Measurements from ENCODE around the gene SETD5. TPM values are rescaled to one million over a fixed set of nuclear protein-coding genes. Genes with fewer than 3 reads are reported as not detected.
A peak's percentile ranks its signal among the peaks of the same experiment; 100 is the strongest.

Gene SETD5
- total RNA-seq, 1 donor from 2014 or later: 239 TPM

DNA sequence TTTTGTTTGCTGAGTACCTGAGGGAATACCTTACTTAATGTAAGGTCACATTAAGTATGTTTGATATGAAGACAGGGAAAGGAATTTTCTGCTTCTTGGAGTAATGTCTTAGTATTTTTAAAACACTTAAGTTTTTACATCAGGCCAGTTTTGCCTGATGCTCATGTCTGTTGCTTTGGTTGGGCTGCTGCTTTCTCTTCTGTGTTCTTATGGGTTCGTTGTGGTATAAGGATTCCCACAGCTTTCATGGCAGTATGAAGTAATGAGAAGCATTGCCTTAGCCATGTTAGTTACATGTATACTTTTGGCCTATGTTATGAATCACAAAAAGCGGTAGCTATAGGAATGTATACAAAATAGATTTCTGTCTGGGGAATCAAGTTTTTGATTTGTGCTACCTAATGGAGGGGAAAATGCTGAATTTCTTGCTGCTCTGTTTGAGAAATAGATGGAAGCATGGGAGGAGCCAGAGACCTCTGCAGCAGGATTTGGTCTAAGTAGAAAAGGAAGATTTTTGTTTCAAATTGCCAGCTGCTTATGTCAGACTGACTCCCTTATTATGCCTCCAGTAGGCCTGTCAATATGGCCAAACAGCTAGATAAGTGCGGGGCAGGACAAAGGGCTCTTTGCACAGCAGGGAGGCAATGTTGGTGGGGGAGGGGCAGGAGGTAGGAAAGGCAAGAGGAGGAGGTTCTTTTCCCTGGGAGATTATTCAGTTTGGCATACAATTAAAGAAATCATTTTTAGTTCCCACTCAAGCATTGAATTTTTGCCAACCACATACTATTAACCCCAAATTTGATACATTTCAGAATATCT lies 5.2 kb downstream of the SETD5 start:
- DNase-seq (ENCODE audit: low spot score in 2 of 2): no peak
- Histone ChIP-seq H3K27ac (peak overlapping the region; percentile 100), H3K27me3 (no peaks in the 10 kb centered on the region), H3K36me3 (no peaks in the 10 kb centered on the region), H3K4me1 (peaks cover 15 to 65% of the 10 kb centered on the region in 2 donors), H3K4me3 (peak overlapping the region; percentile 2 to 20), H3K9me3 (no peaks in the 10 kb centered on the region)
- TF ChIP-seq, protein P1, sequence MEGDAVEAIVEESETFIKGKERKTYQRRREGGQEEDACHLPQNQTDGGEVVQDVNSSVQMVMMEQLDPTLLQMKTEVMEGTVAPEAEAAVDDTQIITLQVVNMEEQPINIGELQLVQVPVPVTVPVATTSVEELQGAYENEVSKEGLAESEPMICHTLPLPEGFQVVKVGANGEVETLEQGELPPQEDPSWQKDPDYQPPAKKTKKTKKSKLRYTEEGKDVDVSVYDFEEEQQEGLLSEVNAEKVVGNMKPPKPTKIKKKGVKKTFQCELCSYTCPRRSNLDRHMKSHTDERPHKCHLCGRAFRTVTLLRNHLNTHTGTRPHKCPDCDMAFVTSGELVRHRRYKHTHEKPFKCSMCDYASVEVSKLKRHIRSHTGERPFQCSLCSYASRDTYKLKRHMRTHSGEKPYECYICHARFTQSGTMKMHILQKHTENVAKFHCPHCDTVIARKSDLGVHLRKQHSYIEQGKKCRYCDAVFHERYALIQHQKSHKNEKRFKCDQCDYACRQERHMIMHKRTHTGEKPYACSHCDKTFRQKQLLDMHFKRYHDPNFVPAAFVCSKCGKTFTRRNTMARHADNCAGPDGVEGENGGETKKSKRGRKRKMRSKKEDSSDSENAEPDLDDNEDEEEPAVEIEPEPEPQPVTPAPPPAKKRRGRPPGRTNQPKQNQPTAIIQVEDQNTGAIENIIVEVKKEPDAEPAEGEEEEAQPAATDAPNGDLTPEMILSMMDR (IDR thresholded peaks at IDR 0.05): no peak
- intact Hi-C loops (cut with DNase I): no loop called here

DNA sequence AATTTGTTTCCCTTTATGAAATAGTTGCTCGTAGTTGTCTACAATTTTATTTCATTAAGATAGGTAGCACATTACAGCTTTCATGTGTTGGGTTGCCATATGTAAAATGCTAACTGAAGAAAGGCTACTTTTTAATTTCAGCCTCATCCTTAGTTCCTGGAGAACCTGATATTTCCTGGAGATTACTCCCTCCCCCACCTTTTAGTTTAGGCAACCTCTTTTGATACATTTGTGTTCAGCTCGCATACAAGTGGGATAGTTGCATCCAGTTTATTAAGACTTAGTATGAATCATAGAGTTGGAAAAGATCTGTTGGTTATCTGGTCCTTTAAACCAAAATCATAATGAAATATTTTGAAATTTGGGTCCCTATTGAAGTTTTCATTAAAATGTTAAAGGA lies 6.0 kb downstream of the SETD5 start:
- H3K4me3 ChIP-seq: peak overlapping the region in 1 of 2 donors; percentile 20
- no peaks in the 10 kb centered on the region for H3K9me3 ChIP-seq
- TF ChIP-seq, protein P1 (IDR thresholded peaks at IDR 0.05): no peak
- DNase-seq (ENCODE audit: low spot score in 2 of 2): no peak
- H3K27me3 ChIP-seq: no peaks in the 10 kb centered on the region
- H3K4me1 ChIP-seq: peaks cover 15 to 69% of the 10 kb centered on the region in 2 donors
- H3K27ac ChIP-seq: peak overlapping the region in 1 of 2 donors; percentile 7
- intact Hi-C loops (cut with DNase I): no loop called here
- H3K36me3 ChIP-seq: no peaks in the 10 kb centered on the region

DNA sequence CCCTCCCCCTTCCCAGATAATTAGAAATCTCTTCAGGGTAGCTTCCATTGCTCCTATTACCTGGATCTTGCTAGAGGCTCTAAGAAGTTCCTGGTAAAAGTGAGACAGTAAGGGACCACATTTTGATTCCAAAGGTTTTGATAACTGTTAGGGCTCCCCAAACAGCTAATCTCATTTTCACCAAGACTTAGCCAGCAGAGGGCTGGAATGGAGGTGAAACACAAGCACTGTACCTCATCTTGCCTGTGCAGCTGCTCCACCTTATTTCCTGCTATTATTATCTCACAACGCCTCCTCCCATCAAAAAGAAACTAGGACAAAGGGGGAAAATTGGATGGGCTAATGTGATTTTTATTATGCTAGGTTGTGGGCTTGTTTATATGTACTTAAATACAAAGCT lies 7.3 kb downstream of the SETD5 start:
- Histone ChIP-seq H3K27me3 (no peaks in the 10 kb centered on the region), H3K9me3 (no peaks in the 10 kb centered on the region), H3K4me3 (peak overlapping the region in 1 of 2 donors; percentile 20), H3K36me3 (no peaks in the 10 kb centered on the region), H3K4me1 (peaks cover 15 to 63% of the 10 kb centered on the region in 2 donors), H3K27ac (peak overlapping the region in 1 of 2 donors; percentile 14)
- TF ChIP-seq, protein P1 (IDR thresholded peaks at IDR 0.05): no peak
- intact Hi-C loops (cut with DNase I): no loop called here
- no peak for DNase-seq (ENCODE audit: low spot score in 2 of 2)

DNA sequence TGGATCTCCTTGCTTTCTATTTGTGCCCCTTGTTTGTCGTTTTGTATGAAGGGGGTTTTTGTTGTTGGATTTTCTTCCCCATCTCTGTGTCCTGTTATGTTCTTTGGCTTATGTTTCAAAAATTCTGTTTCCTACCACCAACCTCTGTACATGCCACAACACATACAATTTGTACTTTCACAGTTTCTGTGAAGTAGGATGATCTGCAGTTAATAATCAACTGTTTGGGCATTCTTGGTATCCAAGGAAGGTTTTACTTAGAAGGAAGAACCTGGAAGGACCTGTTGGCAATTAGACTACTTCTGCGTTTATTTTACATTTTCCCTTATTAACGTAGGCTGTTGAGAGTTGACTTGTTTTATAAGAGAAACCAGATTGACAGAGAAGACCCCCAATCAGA lies 8.3 kb downstream of the SETD5 start:
- no peak overlapping the region for H3K4me3 ChIP-seq
- no peaks in the 10 kb centered on the region for H3K27me3 ChIP-seq
- H3K4me1 ChIP-seq: peaks cover 12 to 61% of the 10 kb centered on the region in 2 donors
- TF ChIP-seq, protein P1 (IDR thresholded peaks at IDR 0.05): no peak
- DNase-seq (ENCODE audit: low spot score in 2 of 2): no peak
- intact Hi-C loops (cut with DNase I): no loop called here
- no peaks in the 10 kb centered on the region for H3K36me3 ChIP-seq
- H3K9me3 ChIP-seq: no peaks in the 10 kb centered on the region
- no peak overlapping the region for H3K27ac ChIP-seq

DNA sequence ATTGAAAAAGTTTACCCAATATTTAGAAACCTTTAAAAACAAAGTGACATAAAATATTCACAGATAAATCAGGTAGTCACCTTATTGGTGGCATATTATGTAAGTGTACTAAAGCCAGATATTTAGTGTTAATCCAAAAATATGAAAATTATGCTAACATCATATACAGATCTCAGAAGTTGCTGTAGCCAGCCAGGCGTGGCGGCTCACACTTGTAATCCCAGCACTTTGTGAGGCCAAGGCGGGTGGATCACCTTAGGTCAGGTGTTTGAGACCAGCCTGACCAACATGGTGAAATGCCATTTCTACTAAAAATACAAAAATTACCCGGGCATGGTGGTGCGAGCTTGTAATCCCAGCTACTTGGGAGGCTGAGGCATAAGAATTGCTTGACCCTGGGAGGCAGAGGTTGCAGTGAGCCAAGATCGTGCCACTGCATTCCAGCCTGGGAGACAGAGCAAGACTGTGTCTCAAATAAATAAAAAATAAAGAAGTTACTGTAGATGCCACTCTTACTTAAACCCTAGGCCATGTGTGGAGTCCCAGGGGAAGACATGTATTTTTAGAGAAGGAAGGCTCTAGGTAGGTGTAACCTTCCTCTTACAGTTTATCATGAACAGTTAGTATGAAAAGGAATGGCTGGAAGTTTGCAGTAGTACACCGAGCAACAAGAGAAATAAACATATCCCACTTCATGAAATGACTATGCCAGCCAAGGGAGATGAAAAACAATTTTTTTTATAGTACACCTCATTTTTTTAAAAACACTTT lies 9.6 kb downstream of the SETD5 start:
- Histone ChIP-seq H3K4me1 (peaks cover 10 to 61% of the 10 kb centered on the region in 2 donors), H3K36me3 (no peaks in the 10 kb centered on the region), H3K4me3 (no peak overlapping the region), H3K9me3 (no peaks in the 10 kb centered on the region), H3K27ac (peak overlapping the region in 1 of 2 donors; percentile 16), H3K27me3 (no peaks in the 10 kb centered on the region)
- no peak for DNase-seq (ENCODE audit: low spot score in 2 of 2)
- intact Hi-C loops (cut with DNase I): no loop called here
- TF ChIP-seq, protein P1 (IDR thresholded peaks at IDR 0.05): no peak

Measured in ascending aorta (tissue), 2 donors.